T-helper 17 cell (primary cell): ENCODE measurements around the gene ZNF33A. TPM values are rescaled to one million over a fixed set of nuclear protein-coding genes. Genes with fewer than 3 reads are reported as not detected.
"Not testable (repeated sequence)": the region's sequence is repeated elsewhere in the genome, so short reads cannot be mapped to it uniquely, and the experiment has no call there.

Source experiments
- ATAC-seq: fragments of 150-1000 bp; cut with Tn5 transposase; 2 replicates; pipeline ENCODE4 v1.10.0; 2021; ENCODE audit warnings: mild to moderate bottlenecking, moderate library complexity
- DNase-seq, 3 donors: peaks; one replicate each; pipeline versions ENCODE4 v3.0.0 to v3.0.0-alpha.2; 2020 to 2021
- H3K9me3 ChIP-seq: one replicate; pipeline ENCODE4 v1.7.0; 2013; ENCODE audit warnings: low read length, mild to moderate bottlenecking; ENCODE audit not compliant: control insufficient read depth, poor library complexity, severe bottlenecking
- H3K27ac Mint-ChIP-seq: one replicate; pipeline ENCODE4 v1.8.0; 2022; ENCODE audit warnings: mild to moderate bottlenecking, moderate library complexity, mixed read lengths
- H3K27me3 Mint-ChIP-seq: one replicate; pipeline ENCODE4 v1.8.0; 2022; ENCODE audit warnings: mixed read lengths
- H3K36me3 Mint-ChIP-seq: one replicate; pipeline ENCODE4 v1.8.0; 2022; ENCODE audit warnings: low read depth, mixed read lengths
- H3K4me1 Mint-ChIP-seq: one replicate; pipeline ENCODE4 v1.8.0; 2022; ENCODE audit warnings: mild to moderate bottlenecking, mixed read lengths
- H3K4me3 Mint-ChIP-seq: one replicate; pipeline ENCODE4 v1.8.0; 2022; ENCODE audit warnings: mild to moderate bottlenecking, moderate library complexity, mixed read lengths
- total RNA-seq, 4 donors: library from RNA in 2 of 4; stranded (reverse) in 2 of 4; gene quantifications; one replicate each; pipeline ENCODE4 v1.2.3 and lab custom pipeline; 2022 to 2026

Gene ZNF33A
- total RNA-seq, 2 donors from 2014 or later: 37.3 to 41.9 TPM

DNA sequence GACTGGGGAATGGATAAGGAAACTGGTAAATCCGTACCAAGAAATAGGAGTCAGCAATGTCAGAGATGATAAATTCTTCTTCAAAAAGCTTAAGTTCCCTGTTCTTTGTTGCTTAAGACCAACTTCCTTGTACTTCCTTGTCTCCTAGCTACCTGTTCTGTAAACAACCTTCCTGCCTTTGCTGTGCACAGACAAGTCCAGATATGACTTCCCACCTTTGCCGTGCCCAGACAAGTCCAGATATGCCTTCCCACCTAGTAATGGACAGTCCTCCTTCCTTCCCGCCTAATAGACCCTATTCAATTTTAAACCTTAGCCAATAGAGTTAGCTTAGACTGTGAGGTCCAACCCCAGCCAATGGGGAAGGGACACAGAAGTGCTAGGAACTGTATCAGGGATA lies 2.5 kb upstream of the ZNF33A start:
- no peak for ATAC-seq
- Mint-ChIP-seq H3K27ac (no peak overlapping the region), H3K36me3 (no peaks in the 10 kb centered on the region), H3K4me3 (no peak overlapping the region), H3K4me1 (peaks cover 20% of the 10 kb centered on the region), H3K27me3 (no peaks in the 10 kb centered on the region)
- no peaks in the 10 kb centered on the region for H3K9me3 ChIP-seq
- DNase-seq: no peak

DNA sequence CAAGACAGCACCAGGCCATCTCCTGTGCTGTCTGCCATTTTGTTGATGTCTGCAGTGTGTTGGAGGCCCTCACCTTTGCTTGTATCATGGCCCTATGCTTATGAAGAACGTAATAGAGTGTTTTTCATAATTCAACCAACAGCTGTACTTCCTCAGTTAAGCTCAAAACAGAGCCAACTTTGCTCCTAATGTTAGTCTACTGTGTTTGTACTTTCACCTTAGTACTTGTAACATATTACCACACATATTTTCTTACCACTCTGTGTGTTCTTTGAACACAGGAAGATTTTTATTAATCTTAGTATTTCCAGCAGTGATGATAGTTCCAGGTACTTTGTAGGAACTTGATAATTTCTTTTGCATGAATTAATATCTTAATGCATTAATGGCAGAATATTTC lies 5.9 kb downstream of the ZNF33A start:
- DNase-seq: no peak
- H3K9me3 ChIP-seq: no peaks in the 10 kb centered on the region
- Mint-ChIP-seq H3K4me3 (no peak overlapping the region), H3K27ac (no peak overlapping the region), H3K27me3 (no peaks in the 10 kb centered on the region), H3K4me1 (peaks cover 27% of the 10 kb centered on the region), H3K36me3 (peaks cover 24% of the 10 kb centered on the region)
- no peak for ATAC-seq

DNA sequence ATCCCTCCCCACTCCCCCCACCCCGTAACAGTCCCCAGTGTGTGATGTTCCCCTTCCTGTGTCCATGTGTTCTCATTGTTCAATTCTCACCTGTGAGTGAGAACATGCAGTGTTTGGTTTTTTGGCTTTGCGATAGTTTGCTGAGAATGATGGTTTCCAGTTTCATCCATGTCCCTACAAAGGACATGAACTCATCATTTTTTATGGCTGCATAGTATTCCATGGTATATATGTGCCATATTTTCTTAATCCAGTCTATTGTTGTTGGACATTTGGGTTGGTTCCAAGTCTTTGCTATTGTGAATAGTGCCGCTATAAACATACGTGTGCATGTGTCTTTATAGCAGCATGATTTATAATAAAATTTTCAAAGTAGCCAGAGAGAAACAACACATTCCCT lies 8.6 kb downstream of the ZNF33A start:
- not testable (repeated sequence) for DNase-seq, ATAC-seq, H3K27ac Mint-ChIP-seq, H3K4me3 Mint-ChIP-seq, H3K9me3 ChIP-seq, H3K27me3 Mint-ChIP-seq
- H3K36me3 Mint-ChIP-seq: peaks cover 24% of the 10 kb centered on the region
- H3K4me1 Mint-ChIP-seq: peaks cover 20% of the 10 kb centered on the region

DNA sequence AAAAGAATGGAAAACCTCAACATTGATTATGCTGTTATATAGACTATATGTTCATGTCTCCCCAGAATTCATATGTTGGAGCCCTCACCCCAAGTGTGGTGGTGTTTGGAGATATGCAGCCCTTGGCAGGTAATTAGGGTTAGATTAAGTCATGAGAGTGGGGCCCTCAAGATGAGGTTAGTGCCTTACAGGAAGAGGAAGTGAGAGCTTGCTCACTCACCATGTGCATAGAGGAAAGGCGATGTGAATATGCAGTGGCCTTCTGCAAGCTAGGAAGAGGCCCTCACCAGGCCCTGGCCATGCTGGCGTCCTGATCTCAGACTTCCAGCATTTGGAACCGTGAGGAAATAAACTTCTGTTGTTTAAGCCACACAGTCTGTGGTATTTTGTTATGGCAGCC lies 14.8 kb downstream of the ZNF33A start:
- Mint-ChIP-seq H3K36me3 (peaks cover 25% of the 10 kb centered on the region), H3K4me3 (no peak overlapping the region), H3K4me1 (peaks cover 30% of the 10 kb centered on the region), H3K27ac (peak overlapping the region; percentile 14), H3K27me3 (no peaks in the 10 kb centered on the region)
- DNase-seq: no peak
- ATAC-seq: peak; percentile 42
- no peaks in the 10 kb centered on the region for H3K9me3 ChIP-seq

DNA sequence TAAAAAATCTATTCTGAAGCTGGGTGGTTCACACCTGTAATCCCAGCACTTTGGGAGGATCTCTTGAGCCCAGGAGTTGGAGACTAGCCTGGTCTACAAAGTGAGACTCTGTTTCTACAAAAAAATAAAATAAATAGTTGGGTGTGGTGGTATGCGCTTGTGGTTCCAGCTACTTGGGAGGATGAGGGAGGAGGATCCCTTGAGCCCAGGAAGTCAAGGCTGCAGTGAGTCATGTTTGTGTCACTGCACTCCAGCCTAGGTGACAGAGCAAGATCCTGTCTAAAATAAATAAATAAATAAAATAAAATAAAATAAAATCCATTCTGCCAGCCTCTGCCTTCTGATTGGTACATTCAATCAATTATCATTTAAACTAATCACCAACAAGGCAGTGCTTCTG lies 17.5 kb downstream of the ZNF33A start:
- ATAC-seq (no peak), DNase-seq (no peak)
- peaks cover 20% of the 10 kb centered on the region for H3K36me3 Mint-ChIP-seq
- H3K4me1 Mint-ChIP-seq: peaks cover 22% of the 10 kb centered on the region
- no peak overlapping the region for H3K4me3 Mint-ChIP-seq
- no peaks in the 10 kb centered on the region for H3K9me3 ChIP-seq
- H3K27me3 Mint-ChIP-seq: no peaks in the 10 kb centered on the region
- no peak overlapping the region for H3K27ac Mint-ChIP-seq

DNA sequence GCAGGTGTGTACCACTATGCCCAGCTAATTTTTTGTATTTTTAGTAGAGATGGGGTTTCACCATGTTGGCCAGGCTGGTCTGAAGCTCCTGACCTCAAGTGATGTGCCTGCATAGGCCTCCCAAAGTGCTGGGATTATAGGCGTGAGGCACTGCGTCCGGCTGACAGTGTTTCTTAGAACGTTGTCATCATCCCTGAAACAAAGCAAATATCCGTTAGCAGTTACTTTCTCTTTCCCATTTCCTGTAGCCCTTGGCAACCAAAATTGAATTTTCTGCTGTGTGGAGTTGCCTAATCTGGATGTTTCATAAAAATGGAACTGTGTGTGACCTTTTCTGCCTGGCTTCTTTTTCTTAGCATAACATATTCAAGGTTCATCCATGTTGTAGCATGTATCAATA lies 22.4 kb downstream of the ZNF33A start:
- no peaks in the 10 kb centered on the region for H3K9me3 ChIP-seq
- H3K27ac Mint-ChIP-seq: no peak overlapping the region
- no peak overlapping the region for H3K4me3 Mint-ChIP-seq
- H3K4me1 Mint-ChIP-seq: peaks cover 13% of the 10 kb centered on the region
- ATAC-seq: no peak
- no peaks in the 10 kb centered on the region for H3K27me3 Mint-ChIP-seq
- no peak for DNase-seq
- H3K36me3 Mint-ChIP-seq: peaks cover 17% of the 10 kb centered on the region

DNA sequence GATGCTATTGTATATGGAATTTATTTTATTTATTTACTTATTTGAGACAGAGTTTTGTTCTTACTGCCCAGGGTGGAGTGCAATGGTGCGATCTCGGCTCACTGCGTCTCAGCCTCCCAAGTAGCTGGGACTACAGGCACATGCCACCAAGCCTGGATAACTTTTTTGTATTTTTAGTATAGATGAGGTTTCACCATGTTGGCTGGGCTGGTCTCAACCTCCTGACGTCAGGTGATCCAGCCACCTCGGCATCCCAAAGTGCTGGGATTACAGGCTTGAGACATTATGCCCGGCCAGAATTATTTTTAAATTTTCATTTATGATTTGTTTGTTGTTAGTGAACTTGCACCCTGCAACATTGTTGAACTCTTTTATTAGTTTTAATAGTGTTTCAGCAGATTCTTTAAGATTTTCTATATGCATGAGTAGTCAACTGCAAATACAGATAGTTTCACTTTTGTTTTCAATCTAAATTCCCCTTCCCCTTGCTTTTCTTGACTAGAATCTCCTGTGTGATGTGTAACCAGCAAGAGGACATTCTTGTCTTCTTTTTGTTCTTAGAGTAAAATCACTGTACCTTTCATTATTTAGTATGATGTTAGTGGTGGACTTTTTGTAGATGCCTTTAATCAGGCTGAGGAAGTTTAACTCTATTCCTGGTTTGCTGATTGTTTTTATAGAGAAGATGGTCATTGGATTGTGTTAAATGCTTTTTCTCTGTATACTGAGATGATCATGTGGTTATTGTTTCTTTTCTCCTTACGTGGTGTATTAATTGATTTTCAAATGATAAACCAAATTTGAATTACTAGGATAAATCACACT lies 27.8 kb downstream of the ZNF33A start:
- no peaks in the 10 kb centered on the region for H3K27me3 Mint-ChIP-seq
- DNase-seq (no peak), ATAC-seq (peak; percentile 82)
- peaks cover 15% of the 10 kb centered on the region for H3K36me3 Mint-ChIP-seq
- peak overlapping the region; percentile 95 for H3K27ac Mint-ChIP-seq
- H3K4me1 Mint-ChIP-seq: peaks cover 17% of the 10 kb centered on the region
- H3K4me3 Mint-ChIP-seq: peak overlapping the region; percentile 79
- no peaks in the 10 kb centered on the region for H3K9me3 ChIP-seq

DNA sequence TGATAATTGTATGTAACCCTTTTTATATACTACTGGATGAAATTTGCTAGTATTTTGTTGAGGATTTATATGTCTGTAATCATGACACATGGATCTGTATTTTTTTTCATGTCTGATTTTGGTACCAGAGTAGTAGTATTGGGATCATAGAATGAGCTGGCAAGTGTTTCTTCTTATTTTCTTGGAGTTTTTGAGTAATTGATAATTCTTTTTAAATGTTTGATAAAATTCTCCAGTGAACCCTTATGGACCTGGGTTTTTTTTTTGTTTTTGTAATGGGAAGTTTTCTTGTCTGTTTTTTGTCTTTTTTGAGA lies 28.4 kb downstream of the ZNF33A start:
- Mint-ChIP-seq H3K36me3 (peaks cover 15% of the 10 kb centered on the region), H3K27ac (peak overlapping the region; percentile 95), H3K27me3 (no peaks in the 10 kb centered on the region), H3K4me3 (peak overlapping the region; percentile 79), H3K4me1 (peaks cover 22% of the 10 kb centered on the region)
- H3K9me3 ChIP-seq: no peaks in the 10 kb centered on the region
- ATAC-seq (peak; percentile 12), DNase-seq (no peak)

DNA sequence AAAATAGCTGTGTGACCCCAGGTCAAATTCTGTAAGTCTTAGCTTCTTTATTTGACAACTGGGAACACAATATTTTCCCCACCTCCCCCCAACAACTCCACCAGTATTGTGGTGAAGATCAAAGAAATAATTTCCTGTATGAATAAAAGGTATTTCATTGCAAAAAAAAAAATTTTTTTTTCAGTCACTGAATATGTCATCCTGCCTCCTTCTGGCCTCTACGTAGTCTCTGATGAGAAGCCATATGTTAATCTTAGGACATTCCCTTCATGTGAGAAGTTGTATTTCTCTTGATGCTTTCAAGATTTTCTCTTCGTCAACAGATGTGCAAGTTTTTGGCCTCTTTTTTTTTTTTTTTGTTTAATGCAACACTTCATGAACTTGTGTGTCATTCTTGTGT lies 33.0 kb downstream of the ZNF33A start:
- H3K27me3 Mint-ChIP-seq: no peaks in the 10 kb centered on the region
- H3K4me1 Mint-ChIP-seq: peaks cover 19% of the 10 kb centered on the region
- H3K9me3 ChIP-seq: peaks cover 3% of the 10 kb centered on the region
- ATAC-seq (peak; percentile 33), DNase-seq (no peak)
- H3K4me3 Mint-ChIP-seq: no peak overlapping the region
- H3K36me3 Mint-ChIP-seq: peaks cover 12% of the 10 kb centered on the region
- peak overlapping the region; percentile 48 for H3K27ac Mint-ChIP-seq

DNA sequence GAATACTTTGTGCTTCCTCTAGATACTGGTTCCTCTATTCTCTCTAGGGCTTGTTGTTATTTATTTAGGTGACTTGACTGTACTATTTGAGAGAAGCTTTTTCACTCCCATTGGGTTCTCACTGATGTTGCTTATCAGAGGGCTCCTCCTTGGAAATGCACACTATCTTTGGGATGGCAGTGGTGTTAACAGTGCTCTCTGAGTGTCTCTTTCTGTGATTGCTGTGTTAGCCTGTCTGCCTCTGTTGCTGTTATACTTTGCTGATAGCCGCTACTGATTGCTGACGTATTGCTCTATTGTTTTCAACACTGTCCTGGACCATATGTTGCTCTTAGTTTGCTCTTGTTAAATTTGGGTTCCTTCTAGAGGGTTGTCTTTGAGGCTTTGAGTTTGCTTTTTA lies 34.7 kb downstream of the ZNF33A start:
- H3K4me3 Mint-ChIP-seq: no peak overlapping the region
- ATAC-seq (no peak), DNase-seq (no peak)
- H3K27me3 Mint-ChIP-seq: no peaks in the 10 kb centered on the region
- peaks cover 15% of the 10 kb centered on the region for H3K36me3 Mint-ChIP-seq
- peaks cover 11% of the 10 kb centered on the region for H3K4me1 Mint-ChIP-seq
- H3K27ac Mint-ChIP-seq: peak overlapping the region; percentile 21
- peaks cover 6% of the 10 kb centered on the region for H3K9me3 ChIP-seq

DNA sequence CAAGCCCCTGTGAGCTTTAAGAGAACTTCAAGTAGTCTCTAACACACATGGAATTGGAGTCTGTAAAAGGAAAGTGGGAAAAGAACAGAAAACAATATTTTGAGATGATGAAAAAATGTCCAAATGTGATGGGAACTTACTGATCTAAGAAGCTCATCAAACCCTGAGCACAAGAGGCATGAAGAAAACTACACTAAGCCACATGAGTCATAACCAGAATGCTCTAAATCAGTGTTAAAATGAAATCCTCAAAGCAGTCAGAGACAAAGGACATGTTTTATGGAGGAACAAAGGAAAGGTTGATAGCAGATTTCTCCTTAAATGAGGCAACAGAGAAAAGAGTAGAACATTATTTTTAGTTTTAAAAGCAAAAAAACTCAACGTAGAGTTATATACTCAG lies 37.2 kb downstream of the ZNF33A start:
- peaks cover 8% of the 10 kb centered on the region for H3K36me3 Mint-ChIP-seq
- no peak overlapping the region for H3K4me3 Mint-ChIP-seq
- ATAC-seq (no peak), DNase-seq (no peak)
- peaks cover 6% of the 10 kb centered on the region for H3K4me1 Mint-ChIP-seq
- H3K27ac Mint-ChIP-seq: no peak overlapping the region
- H3K27me3 Mint-ChIP-seq: no peaks in the 10 kb centered on the region
- H3K9me3 ChIP-seq: peaks cover 11% of the 10 kb centered on the region

DNA sequence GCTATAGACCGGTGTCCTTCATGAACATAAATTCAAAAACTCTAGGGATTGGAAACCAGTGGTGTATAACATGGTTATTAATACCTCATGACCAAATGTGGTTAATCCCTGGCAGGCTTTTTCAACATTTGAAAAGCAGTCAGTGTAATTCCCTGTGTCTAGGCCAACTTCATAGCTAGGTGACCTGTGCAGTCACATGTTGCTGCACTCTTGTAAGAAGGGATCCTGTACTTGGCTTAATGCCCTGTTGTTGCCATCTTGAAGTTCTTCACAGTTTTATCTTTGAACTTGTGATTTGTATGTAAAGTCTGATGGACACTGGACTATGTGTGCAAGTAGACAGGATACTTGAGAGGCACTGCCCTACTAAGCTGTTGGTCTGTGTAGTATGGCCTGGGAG lies 39.7 kb downstream of the ZNF33A start:
- Mint-ChIP-seq H3K4me3 (no peak overlapping the region), H3K36me3 (peaks cover 14% of the 10 kb centered on the region)

DNA sequence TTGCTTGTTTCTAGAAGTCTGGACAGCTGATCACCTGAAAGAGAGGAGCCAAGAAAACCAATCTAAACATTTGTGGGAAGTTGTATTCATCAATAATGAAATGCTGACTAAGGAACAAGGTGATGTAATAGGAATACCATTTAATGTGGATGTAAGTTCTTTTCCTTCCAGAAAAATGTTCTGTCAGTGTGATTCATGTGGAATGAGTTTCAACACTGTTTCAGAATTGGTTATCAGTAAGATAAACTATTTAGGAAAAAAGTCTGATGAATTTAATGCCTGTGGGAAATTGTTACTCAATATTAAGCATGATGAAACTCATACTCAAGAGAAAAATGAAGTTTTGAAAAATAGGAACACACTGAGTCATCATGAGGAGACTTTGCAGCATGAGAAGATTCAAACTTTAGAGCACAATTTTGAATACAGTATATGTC lies 43.9 kb downstream of the ZNF33A start:
- Mint-ChIP-seq H3K4me3 (no peak overlapping the region), H3K4me1 (no peaks in the 10 kb centered on the region), H3K27me3 (no peaks in the 10 kb centered on the region), H3K27ac (no peak overlapping the region), H3K36me3 (peaks cover 12% of the 10 kb centered on the region)
- DNase-seq (no peak), ATAC-seq (no peak)
- peaks cover 52% of the 10 kb centered on the region for H3K9me3 ChIP-seq

More for the DNA sequence above, 39.7 kb downstream of the ZNF33A start:
- Mint-ChIP-seq H3K27ac (no peak overlapping the region), H3K4me1 (no peaks in the 10 kb centered on the region), H3K27me3 (no peaks in the 10 kb centered on the region)
- DNase-seq: no peak
- ATAC-seq: no peak
- peaks cover 32% of the 10 kb centered on the region for H3K9me3 ChIP-seq

DNA sequence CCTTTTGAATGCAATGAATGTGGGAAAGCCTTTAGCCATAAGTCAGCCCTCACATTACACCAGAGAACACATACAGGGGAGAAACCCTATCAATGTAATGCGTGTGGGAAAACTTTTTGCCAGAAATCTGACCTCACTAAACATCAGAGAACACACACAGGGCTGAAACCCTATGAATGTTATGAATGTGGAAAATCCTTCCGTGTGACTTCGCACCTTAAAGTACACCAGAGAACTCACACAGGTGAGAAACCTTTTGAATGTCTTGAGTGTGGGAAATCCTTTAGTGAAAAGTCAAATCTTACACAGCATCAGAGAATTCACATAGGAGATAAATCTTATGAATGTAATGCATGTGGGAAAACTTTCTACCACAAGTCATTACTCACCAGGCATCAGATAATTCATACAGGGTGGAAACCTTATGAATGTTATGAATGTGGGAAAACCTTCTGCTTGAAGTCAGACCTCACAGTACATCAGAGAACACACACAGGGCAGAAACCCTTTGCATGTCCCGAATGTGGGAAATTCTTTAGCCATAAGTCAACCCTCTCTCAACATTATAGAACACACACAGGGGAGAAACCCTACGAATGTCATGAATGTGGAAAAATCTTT lies 44.9 kb downstream of the ZNF33A start:
- DNase-seq, H3K4me1 Mint-ChIP-seq, H3K27me3 Mint-ChIP-seq, H3K4me3 Mint-ChIP-seq, H3K27ac Mint-ChIP-seq, ATAC-seq: not testable (repeated sequence)
- H3K9me3 ChIP-seq: peaks cover 46% of the 10 kb centered on the region
- H3K36me3 Mint-ChIP-seq: peaks cover 14% of the 10 kb centered on the region
